Measurements from ENCODE around the gene ZCCHC7.

GRCh38 chr9:37364751-37365360, 244.5 kb downstream of the ZCCHC7 start:
- TF ChIP-seq, protein P1, sequence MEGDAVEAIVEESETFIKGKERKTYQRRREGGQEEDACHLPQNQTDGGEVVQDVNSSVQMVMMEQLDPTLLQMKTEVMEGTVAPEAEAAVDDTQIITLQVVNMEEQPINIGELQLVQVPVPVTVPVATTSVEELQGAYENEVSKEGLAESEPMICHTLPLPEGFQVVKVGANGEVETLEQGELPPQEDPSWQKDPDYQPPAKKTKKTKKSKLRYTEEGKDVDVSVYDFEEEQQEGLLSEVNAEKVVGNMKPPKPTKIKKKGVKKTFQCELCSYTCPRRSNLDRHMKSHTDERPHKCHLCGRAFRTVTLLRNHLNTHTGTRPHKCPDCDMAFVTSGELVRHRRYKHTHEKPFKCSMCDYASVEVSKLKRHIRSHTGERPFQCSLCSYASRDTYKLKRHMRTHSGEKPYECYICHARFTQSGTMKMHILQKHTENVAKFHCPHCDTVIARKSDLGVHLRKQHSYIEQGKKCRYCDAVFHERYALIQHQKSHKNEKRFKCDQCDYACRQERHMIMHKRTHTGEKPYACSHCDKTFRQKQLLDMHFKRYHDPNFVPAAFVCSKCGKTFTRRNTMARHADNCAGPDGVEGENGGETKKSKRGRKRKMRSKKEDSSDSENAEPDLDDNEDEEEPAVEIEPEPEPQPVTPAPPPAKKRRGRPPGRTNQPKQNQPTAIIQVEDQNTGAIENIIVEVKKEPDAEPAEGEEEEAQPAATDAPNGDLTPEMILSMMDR (IDR thresholded peaks at IDR 0.05; ENCODE audit: extremely low read depth in 1 of 2, insufficient read depth in 1 of 2, low read depth in 1 of 2, low read length in 2 of 2) = no peak
- TF ChIP-seq POLR2A (IDR thresholded peaks at IDR 0.05; ENCODE audit: low read depth, low read length) (no peak), MAX (IDR thresholded peaks at IDR 0.05; ENCODE audit: insufficient read depth, insufficient read length) (no peak)
